Liver (tissue), 3 donors: Measurements from ENCODE around the gene SAMD5.

Experiments used
- FOXA1 ChIP-seq: IDR thresholded peaks from 2 replicates; pipeline ENCODE4 v1.6.1; 2016; ENCODE audit warnings: antibody characterized with exemption
- GABPA ChIP-seq, 2 donors: IDR thresholded peaks in 1 of 2; conservative IDR thresholded peaks in 1 of 2; 2 replicates each; pipeline ENCODE4 v1.6.1; 2016; ENCODE audit warnings: antibody characterized with exemption in 2 of 2, mild to moderate bottlenecking in 1 of 2, moderate library complexity in 1 of 2
- JUND ChIP-seq, 2 donors: IDR thresholded peaks; 2 replicates each; pipeline ENCODE4 v1.6.1; 2016; ENCODE audit warnings: antibody characterized with exemption in 2 of 2
- MAX ChIP-seq: IDR thresholded peaks from 2 replicates; pipeline ENCODE4 v1.6.1; 2016; ENCODE audit warnings: antibody characterized with exemption
- RAD21 ChIP-seq, 2 donors: IDR thresholded peaks; 2 replicates each; pipeline ENCODE4 v1.6.1; 2016; ENCODE audit warnings: antibody characterized with exemption in 2 of 2, mild to moderate bottlenecking in 2 of 2
- REST ChIP-seq: IDR thresholded peaks from 2 replicates; pipeline ENCODE4 v1.6.1; 2016; ENCODE audit warnings: antibody characterized with exemption, mild to moderate bottlenecking
- RXRA ChIP-seq, 2 donors: IDR thresholded peaks; 2 replicates each; pipeline ENCODE4 v1.6.1; 2017 to 2018; ENCODE audit warnings: antibody characterized with exemption in 2 of 2, mild to moderate bottlenecking in 1 of 2
- TAF1 ChIP-seq: conservative IDR thresholded peaks from 2 replicates; pipeline ENCODE4 v1.6.1; 2016; ENCODE audit warnings: antibody characterized with exemption, mild to moderate bottlenecking
- YY1 ChIP-seq: IDR thresholded peaks from 2 replicates; pipeline ENCODE4 v1.6.1; 2016; ENCODE audit warnings: antibody characterized with exemption, mild to moderate bottlenecking
- TF ChIP-seq, protein P1 (sequence below): fragments of 150-350 bp; IDR thresholded peaks from 2 replicates; pipeline ENCODE4 v1.5.1; 2017; ENCODE audit warnings: improper control_type of control experiment, low read depth, low read length; ENCODE audit not compliant: missing input control
- TF ChIP-seq, protein P2 (sequence below): IDR thresholded peaks from 2 replicates; pipeline ENCODE4 v1.6.1; 2016; ENCODE audit warnings: antibody characterized with exemption
- TF ChIP-seq, protein P3 (sequence below): IDR thresholded peaks from 2 replicates; pipeline ENCODE4 v1.6.1; 2016; ENCODE audit warnings: antibody characterized with exemption
- donor health status: healthy.
- donor health status: healthy.

GRCh38 chr6:147522597-147522996, 14.1 kb downstream of the SAMD5 start:
- TF ChIP-seq, protein P1, sequence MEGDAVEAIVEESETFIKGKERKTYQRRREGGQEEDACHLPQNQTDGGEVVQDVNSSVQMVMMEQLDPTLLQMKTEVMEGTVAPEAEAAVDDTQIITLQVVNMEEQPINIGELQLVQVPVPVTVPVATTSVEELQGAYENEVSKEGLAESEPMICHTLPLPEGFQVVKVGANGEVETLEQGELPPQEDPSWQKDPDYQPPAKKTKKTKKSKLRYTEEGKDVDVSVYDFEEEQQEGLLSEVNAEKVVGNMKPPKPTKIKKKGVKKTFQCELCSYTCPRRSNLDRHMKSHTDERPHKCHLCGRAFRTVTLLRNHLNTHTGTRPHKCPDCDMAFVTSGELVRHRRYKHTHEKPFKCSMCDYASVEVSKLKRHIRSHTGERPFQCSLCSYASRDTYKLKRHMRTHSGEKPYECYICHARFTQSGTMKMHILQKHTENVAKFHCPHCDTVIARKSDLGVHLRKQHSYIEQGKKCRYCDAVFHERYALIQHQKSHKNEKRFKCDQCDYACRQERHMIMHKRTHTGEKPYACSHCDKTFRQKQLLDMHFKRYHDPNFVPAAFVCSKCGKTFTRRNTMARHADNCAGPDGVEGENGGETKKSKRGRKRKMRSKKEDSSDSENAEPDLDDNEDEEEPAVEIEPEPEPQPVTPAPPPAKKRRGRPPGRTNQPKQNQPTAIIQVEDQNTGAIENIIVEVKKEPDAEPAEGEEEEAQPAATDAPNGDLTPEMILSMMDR, result no peak
- no peak for TF ChIP-seq GABPA (IDR thresholded peaks at IDR 0.05 in 1 of 2, conservative IDR thresholded peaks at IDR 0.05 in 1 of 2)
- TF ChIP-seq REST, result no peak
- no peak for TF ChIP-seq JUND (IDR thresholded peaks at IDR 0.05)
- TF ChIP-seq RAD21 (IDR thresholded peaks at IDR 0.05), result no peak
- TF ChIP-seq, protein P2, sequence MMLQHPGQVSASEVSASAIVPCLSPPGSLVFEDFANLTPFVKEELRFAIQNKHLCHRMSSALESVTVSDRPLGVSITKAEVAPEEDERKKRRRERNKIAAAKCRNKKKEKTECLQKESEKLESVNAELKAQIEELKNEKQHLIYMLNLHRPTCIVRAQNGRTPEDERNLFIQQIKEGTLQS, result no peak
- TF ChIP-seq YY1, result no peak
- TF ChIP-seq, protein P3, sequence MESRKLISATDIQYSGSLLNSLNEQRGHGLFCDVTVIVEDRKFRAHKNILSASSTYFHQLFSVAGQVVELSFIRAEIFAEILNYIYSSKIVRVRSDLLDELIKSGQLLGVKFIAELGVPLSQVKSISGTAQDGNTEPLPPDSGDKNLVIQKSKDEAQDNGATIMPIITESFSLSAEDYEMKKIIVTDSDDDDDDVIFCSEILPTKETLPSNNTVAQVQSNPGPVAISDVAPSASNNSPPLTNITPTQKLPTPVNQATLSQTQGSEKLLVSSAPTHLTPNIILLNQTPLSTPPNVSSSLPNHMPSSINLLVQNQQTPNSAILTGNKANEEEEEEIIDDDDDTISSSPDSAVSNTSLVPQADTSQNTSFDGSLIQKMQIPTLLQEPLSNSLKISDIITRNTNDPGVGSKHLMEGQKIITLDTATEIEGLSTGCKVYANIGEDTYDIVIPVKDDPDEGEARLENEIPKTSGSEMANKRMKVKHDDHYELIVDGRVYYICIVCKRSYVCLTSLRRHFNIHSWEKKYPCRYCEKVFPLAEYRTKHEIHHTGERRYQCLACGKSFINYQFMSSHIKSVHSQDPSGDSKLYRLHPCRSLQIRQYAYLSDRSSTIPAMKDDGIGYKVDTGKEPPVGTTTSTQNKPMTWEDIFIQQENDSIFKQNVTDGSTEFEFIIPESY, result no peak
- TF ChIP-seq FOXA1, result no peak
- TF ChIP-seq RXRA (IDR thresholded peaks at IDR 0.05), result no peak
- TF ChIP-seq TAF1, result no peak
- TF ChIP-seq MAX, result no peak
